T-cell (primary cell): Measurements from ENCODE around the gene KIAA0513. TPM values are rescaled to one million over a fixed set of nuclear protein-coding genes. Genes with fewer than 3 reads are reported as not detected.

Source experiments
- ATAC-seq, 4 experiments: fragments of 200-7000 bp in 3 of 4; fragments of 150-1000 bp in 1 of 4; cut with Tn5 transposase; replicated peaks in 1 of 4; 1 replicate in 3 of 4; 2 replicates in 1 of 4; pipeline ENCODE4 v1.10.0; 2021; ENCODE audit warnings: moderate library complexity in 3 of 4, mild to moderate bottlenecking in 2 of 4, moderate number of reproducible peaks in 1 of 4
- CTCF ChIA-PET, 2 donors: fragments of 300-600 bp; sonication (Branson Sonifier 250); formaldehyde crosslinking; loops; one replicate each; lab custom pipeline; 2022; ENCODE audit warnings: antibody characterized with exemption in 2 of 2; lab: Charles Lee
- POLR2A ChIA-PET, 2 donors: fragments of 300-600 bp; sonication (Branson Sonifier 250); formaldehyde crosslinking; loops; one replicate each; lab custom pipeline; 2022; ENCODE audit warnings: antibody characterized with exemption in 2 of 2; lab: Charles Lee
- DNase-seq, 35 experiments: peaks; one replicate each; pipeline versions ENCODE4 v3.0.0 to v3.0.0-alpha.2; 2013 to 2023
- H3K27ac ChIP-seq: one replicate; pipeline ENCODE4 v1.5.1; 2013; ENCODE audit warnings: low read length
- H3K27me3 ChIP-seq, 2 experiments: replicated peaks in 1 of 2; 1 replicate in 1 of 2; 2 replicates in 1 of 2; pipeline versions ENCODE4 v1.6.1 to v1.7.0; 2013; ENCODE audit warnings: low read length in 1 of 2, mixed read lengths in 1 of 2; ENCODE audit not compliant: control insufficient read depth in 2 of 2, insufficient read depth in 2 of 2; ENCODE audit errors: extremely low read depth in 1 of 2
- H3K36me3 ChIP-seq, 2 donors: 1 replicate in 1 of 2; 2 replicates in 1 of 2; pipeline versions ENCODE4 v1.6.1 to v1.7.0; 2013; ENCODE audit warnings: low read length in 1 of 2; ENCODE audit not compliant: control insufficient read depth in 2 of 2, insufficient read depth in 1 of 2; ENCODE audit errors: extremely low read depth in 1 of 2
- H3K4me1 ChIP-seq, 2 experiments: 1 replicate in 1 of 2; 2 replicates in 1 of 2; pipeline versions ENCODE4 v1.6.1 to v1.7.0; 2013; ENCODE audit warnings: low read length in 2 of 2, mixed read lengths in 1 of 2; ENCODE audit not compliant: insufficient read depth in 2 of 2, control insufficient read depth in 1 of 2; ENCODE audit errors: extremely low read depth in 1 of 2
- H3K4me3 ChIP-seq, 2 donors: 1 replicate in 1 of 2; 2 replicates in 1 of 2; pipeline versions ENCODE4 v1.5.1 to v1.7.0; 2013; ENCODE audit warnings: mild to moderate bottlenecking in 2 of 2, low read length in 1 of 2, moderate library complexity in 1 of 2; ENCODE audit not compliant: control insufficient read depth in 1 of 2; ENCODE audit errors: extremely low read depth in 1 of 2
- H3K9me3 ChIP-seq: 2 replicates; pipeline ENCODE4 v1.7.0; 2013
- H3K27ac Mint-ChIP-seq, 2 donors: one replicate each; pipeline ENCODE4 v1.8.0; 2020 to 2021; ENCODE audit warnings: mild to moderate bottlenecking in 2 of 2, mixed read lengths in 2 of 2
- H3K27me3 Mint-ChIP-seq, 2 donors: one replicate each; pipeline ENCODE4 v1.8.0; 2021 to 2022; ENCODE audit warnings: mixed read lengths in 2 of 2
- H3K36me3 Mint-ChIP-seq: one replicate; pipeline ENCODE4 v1.8.0; 2021; ENCODE audit warnings: mixed read lengths
- H3K4me1 Mint-ChIP-seq, 3 donors: one replicate each; pipeline ENCODE4 v1.8.0; 2020 to 2022; ENCODE audit warnings: mixed read lengths in 3 of 3, mild to moderate bottlenecking in 1 of 3
- H3K4me3 Mint-ChIP-seq, 3 donors: one replicate each; pipeline ENCODE4 v1.8.0; 2020 to 2022; ENCODE audit warnings: mild to moderate bottlenecking in 3 of 3, mixed read lengths in 3 of 3, moderate library complexity in 3 of 3
- H3K9me3 Mint-ChIP-seq, 3 donors: one replicate each; pipeline ENCODE4 v1.8.0; 2020 to 2022; ENCODE audit warnings: mixed read lengths in 3 of 3
- WGBS: methylation state at CpG from one replicate; pipeline ENCODE4 v1.1.5; 2013; ENCODE audit warnings: missing lambda C conversion rate; ENCODE audit not compliant: insufficient coverage; 5-methylcytosine and 5-hydroxymethylcytosine counted together
- total RNA-seq, 35 experiments: library from RNA in 6 of 35; stranded (reverse) in 6 of 35; fragments of 120-200 nt in 1 of 35; gene quantifications; one replicate each; pipeline versions ENCODE4 v1.2.1 to v1.2.4 and lab custom pipeline; 2013 to 2026

The KIAA0513 gene
- total RNA-seq, 5 donors from 2014 or later (not counting 1 experiment from before 2014, with no cell fraction given), result 9.2 to 19.7 (median 17.2) TPM

DNA sequence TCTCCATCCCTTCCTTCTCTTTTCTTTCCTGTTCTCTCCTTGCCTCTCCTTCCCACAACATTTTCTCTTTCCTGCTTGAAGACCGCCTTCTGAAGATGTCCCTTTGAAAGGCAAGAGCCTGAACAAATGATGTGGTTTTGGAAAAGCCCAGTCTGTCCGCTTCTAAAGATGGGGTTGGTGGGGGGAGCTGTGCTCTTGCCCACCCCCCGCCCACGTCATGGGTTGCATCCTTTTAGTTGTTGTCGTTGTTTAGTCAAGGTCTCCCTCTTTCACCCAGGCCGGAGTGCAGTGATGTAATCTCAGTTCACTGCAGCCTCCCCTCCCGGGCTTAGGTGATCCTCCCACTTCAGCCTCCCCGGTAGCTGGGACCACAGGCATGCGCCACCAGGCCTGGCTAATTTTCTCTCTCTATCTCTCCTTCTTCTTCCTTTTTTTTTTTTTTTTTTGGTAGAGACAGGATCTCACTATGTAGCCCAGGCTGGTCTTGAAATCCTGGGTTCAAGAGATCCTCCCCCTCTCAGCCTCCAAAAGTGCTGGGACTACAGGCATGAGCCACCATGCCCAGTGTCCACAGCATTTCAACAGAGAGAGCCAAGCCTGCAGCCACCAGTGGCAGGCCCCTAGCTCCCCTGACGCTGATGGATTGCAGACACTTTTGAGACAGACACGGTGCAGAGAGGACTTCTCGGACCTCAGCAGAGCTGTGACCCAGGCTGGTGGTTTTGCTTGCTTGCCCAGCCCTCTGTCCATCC is 110.7 kb downstream of the KIAA0513 start:
- ChIA-PET CTCF (no interaction called here), POLR2A (no interaction called here)
- H3K36me3 Mint-ChIP-seq, result no peaks in the 10 kb centered on the region
- peaks cover 28 to 43% of the 10 kb centered on the region in 2 donors for H3K27me3 Mint-ChIP-seq
- no peaks in the 10 kb centered on the region for H3K9me3 ChIP-seq
- H3K4me3 Mint-ChIP-seq, result peak overlapping the region in 1 of 3 donors; percentile 61
- peaks cover 0 to 76% of the 10 kb centered on the region in 2 experiments for H3K27me3 ChIP-seq
- no peak for DNase-seq
- no peak for ATAC-seq
- H3K4me1 Mint-ChIP-seq, result peaks cover 4 to 13% (median 13%) of the 10 kb centered on the region in 3 donors
- no peak overlapping the region for H3K27ac Mint-ChIP-seq
- no peaks in the 10 kb centered on the region for H3K9me3 Mint-ChIP-seq
- 75% methylated on average over 4 of the region's 12 CpGs for WGBS
- H3K36me3 ChIP-seq, result no peaks in the 10 kb centered on the region
- H3K27ac ChIP-seq, result no peak overlapping the region
- H3K4me1 ChIP-seq, result peaks cover 0 to 18% of the 10 kb centered on the region in 2 experiments
- H3K4me3 ChIP-seq, result no peak overlapping the region

DNA sequence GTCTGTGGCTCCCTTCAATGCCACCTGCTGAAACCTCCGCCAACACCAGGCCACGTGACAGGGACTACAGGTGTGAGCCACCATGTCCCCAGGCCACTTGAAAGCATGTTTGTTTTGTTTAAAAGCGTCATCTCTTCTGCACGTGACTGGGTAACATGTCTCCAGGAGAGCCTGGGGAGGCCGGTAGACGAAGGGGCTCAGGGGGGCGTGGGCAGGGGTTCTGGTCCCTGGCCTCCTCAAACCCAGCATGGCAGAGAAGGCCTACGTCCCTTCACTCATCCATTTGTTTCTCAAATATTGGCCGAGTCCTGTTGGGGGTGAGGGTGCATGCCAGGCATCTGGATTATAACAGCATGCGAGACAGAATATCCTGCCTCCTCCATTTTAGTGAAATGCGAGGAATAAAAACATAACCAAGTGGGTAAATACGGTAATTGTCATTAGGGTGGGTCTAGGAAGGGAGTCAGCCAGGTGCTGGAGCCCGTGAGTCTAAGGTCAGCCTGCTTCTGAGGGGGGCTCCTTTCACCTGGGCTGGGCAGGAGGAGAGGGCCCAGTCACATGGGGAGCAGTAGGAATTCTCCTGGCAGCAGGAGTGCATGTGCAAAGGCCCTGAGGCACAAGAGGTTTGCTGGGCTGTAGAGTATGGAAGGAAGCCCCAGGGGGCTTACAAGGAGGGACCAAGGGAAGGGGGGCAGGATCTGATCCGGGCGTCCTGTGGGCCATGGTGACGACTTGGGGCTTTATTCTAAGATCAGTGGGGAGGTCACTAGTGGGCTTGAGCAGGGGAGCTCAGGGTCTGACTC is 111.4 kb downstream of the KIAA0513 start:
- Mint-ChIP-seq H3K9me3 (no peaks in the 10 kb centered on the region), H3K4me3 (peak overlapping the region in 1 of 3 donors; percentile 61)

DNA sequence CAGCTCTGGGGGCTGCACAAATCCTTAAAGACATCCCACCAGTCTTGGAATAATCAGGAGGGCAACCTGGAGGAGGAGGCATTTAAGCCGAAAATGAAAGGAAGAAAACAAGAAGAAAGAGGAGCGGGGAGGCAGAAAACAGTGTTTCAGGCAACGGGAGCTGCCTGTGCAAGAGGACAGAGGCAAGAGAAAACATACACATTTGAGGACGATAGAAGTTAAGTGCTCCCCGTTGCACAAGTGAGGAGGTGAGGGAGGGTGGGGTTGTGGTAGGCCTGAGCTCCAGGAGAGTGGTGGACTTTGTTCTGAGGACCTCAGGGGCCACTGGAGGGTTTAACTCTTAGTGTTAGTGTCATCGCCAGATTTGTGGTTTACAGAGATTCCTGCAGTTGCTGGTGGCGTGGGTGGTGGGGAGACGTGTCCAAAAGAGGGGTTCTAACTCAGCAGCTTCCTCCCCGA is 112.3 kb downstream of the KIAA0513 start:
- H3K4me3 ChIP-seq, result no peak overlapping the region
- Mint-ChIP-seq H3K4me3 (no peak overlapping the region), H3K27me3 (peaks cover 28 to 48% of the 10 kb centered on the region in 2 donors), H3K4me1 (peaks cover 4 to 13% (median 12%) of the 10 kb centered on the region in 3 donors), H3K27ac (no peak overlapping the region), H3K36me3 (no peaks in the 10 kb centered on the region), H3K9me3 (no peaks in the 10 kb centered on the region)
- H3K4me1 ChIP-seq, result peaks cover 0 to 12% of the 10 kb centered on the region in 2 experiments
- ChIA-PET POLR2A (no interaction called here), CTCF (no interaction called here)
- 59% methylated on average over 8 of the region's 9 CpGs for WGBS
- no peak overlapping the region for H3K27ac ChIP-seq
- ATAC-seq (no peak), DNase-seq (no peak)
- H3K36me3 ChIP-seq, result no peaks in the 10 kb centered on the region
- peaks cover 0 to 85% of the 10 kb centered on the region in 2 experiments for H3K27me3 ChIP-seq
- H3K9me3 ChIP-seq, result no peaks in the 10 kb centered on the region

More for the DNA sequence above, 111.4 kb downstream of the KIAA0513 start:
- Histone ChIP-seq H3K27me3 (peaks cover 0 to 83% of the 10 kb centered on the region in 2 experiments), H3K9me3 (no peaks in the 10 kb centered on the region), H3K4me3 (no peak overlapping the region), H3K36me3 (no peaks in the 10 kb centered on the region), H3K27ac (no peak overlapping the region), H3K4me1 (peaks cover 0 to 18% of the 10 kb centered on the region in 2 experiments)
- POLR2A ChIA-PET, result no interaction called here
- Mint-ChIP-seq H3K27me3 (peaks cover 28 to 46% of the 10 kb centered on the region in 2 donors), H3K36me3 (no peaks in the 10 kb centered on the region), H3K27ac (no peak overlapping the region), H3K4me1 (peaks cover 4 to 13% (median 13%) of the 10 kb centered on the region in 3 donors)
- ATAC-seq (no peak), DNase-seq (no peak)
- CTCF ChIA-PET, result no interaction called here
- WGBS, result 85% methylated on average over 13 of the region's 16 CpGs

DNA sequence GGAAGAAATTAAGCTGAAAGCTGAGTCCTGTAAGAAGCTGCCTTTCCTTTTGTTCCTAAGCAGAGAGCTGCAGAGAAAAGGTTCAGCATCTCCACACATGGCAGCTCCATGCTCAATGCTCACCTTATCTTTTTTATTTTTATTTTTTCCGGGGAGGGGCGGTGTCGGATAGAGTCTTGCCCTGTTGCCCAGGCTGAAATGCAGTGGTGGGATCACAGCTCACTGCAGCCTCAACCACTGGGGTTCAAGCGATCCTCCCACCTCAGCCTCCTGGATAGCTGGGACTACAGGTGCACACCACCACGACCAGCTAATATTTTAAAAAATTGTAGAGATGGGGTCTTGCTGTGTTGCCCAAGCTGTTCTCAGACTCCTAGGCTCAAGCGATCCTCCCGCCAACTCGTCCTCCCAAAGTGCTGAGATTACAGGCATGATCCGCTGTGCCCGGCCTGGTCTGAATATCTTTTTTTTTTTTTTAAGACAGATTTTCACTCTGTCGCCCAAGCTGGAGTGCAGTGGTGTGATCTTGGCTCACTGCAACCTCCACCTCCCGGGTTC is 112.9 kb downstream of the KIAA0513 start:
- no peak for DNase-seq
- Mint-ChIP-seq H3K4me3 (no peak overlapping the region), H3K27ac (no peak overlapping the region), H3K4me1 (peaks cover 4 to 13% (median 11%) of the 10 kb centered on the region in 3 donors), H3K27me3 (peaks cover 28 to 51% of the 10 kb centered on the region in 2 donors), H3K36me3 (no peaks in the 10 kb centered on the region), H3K9me3 (no peaks in the 10 kb centered on the region)
- H3K27me3 ChIP-seq, result peaks cover 0 to 85% of the 10 kb centered on the region in 2 experiments
- H3K4me3 ChIP-seq, result no peak overlapping the region
- ChIA-PET CTCF (no interaction called here), POLR2A (no interaction called here)
- WGBS, result 81% methylated on average over 9 of the region's 12 CpGs
- no peaks in the 10 kb centered on the region for H3K36me3 ChIP-seq
- H3K27ac ChIP-seq, result no peak overlapping the region
- ATAC-seq, result no peak
- peaks cover 0 to 8% of the 10 kb centered on the region in 2 experiments for H3K4me1 ChIP-seq
- H3K9me3 ChIP-seq, result no peaks in the 10 kb centered on the region

DNA sequence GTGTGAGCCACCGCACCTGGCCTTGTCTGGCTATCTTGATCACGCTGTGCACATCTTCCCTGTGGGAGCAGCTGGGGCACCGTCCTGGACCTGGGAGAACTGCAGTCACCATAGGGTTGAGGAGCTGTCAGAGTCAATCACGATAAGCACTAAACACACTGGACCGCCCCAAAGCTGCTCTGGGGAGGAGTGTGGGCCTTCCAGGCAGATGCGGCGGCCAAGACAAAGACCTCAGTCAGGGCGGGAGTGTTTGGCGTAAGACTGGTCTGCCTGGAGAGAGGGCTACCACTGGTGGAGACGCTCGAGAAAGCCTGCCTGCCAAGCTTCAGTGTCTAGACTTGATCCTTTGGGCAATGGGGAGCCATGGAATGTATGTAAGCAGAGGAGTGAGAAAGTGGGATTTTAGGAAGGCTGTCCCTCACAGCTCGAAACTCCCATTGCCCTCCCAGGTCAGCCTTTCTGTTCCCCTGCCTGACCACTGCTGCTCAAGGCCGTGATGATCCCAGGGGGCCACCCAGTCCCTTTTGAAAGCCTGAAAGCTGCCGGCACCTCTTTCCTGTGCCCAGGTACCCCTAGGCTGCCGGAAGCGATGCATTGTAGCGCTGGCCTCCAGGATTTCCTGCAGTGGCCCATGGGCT is 114.0 kb downstream of the KIAA0513 start:
- H3K4me3 Mint-ChIP-seq, result no peak overlapping the region
- DNase-seq, result no peak
- Histone ChIP-seq H3K4me3 (no peak overlapping the region), H3K27ac (no peak overlapping the region), H3K27me3 (peaks cover 0 to 78% of the 10 kb centered on the region in 2 experiments), H3K36me3 (no peaks in the 10 kb centered on the region), H3K4me1 (peaks cover 0 to 5% of the 10 kb centered on the region in 2 experiments), H3K9me3 (no peaks in the 10 kb centered on the region)
- 75% methylated on average over 12 of the region's 17 CpGs for WGBS
- H3K36me3 Mint-ChIP-seq, result no peaks in the 10 kb centered on the region
- CTCF ChIA-PET, result no interaction called here
- H3K27ac Mint-ChIP-seq, result no peak overlapping the region
- peaks cover 24 to 48% of the 10 kb centered on the region in 2 donors for H3K27me3 Mint-ChIP-seq
- H3K4me1 Mint-ChIP-seq, result peaks cover 3 to 13% (median 8%) of the 10 kb centered on the region in 3 donors
- POLR2A ChIA-PET, result no interaction called here
- ATAC-seq, result no peak
- no peaks in the 10 kb centered on the region for H3K9me3 Mint-ChIP-seq

- ChIA-PET CTCF (no interaction called here), POLR2A (no interaction called here)
- Mint-ChIP-seq H3K27me3 (peaks cover 24 to 45% of the 10 kb centered on the region in 2 donors), H3K4me1 (peaks cover 3 to 13% (median 5%) of the 10 kb centered on the region in 3 donors), H3K4me3 (no peak overlapping the region), H3K27ac (no peak overlapping the region), H3K36me3 (no peaks in the 10 kb centered on the region), H3K9me3 (no peaks in the 10 kb centered on the region)
- 100% methylated on average over 5 of the region's 7 CpGs for WGBS
- H3K36me3 ChIP-seq, result no peaks in the 10 kb centered on the region
- H3K27me3 ChIP-seq, result peaks cover 0 to 73% of the 10 kb centered on the region in 2 experiments
- DNase-seq (no peak), ATAC-seq (no peak)
- no peak overlapping the region for H3K4me3 ChIP-seq
- H3K9me3 ChIP-seq, result no peaks in the 10 kb centered on the region
- H3K27ac ChIP-seq, result no peak overlapping the region
- H3K4me1 ChIP-seq, result peaks cover 0 to 5% of the 10 kb centered on the region in 2 experiments
Observed at GRCh38 chr16:85142129-85142513, 114.5 kb downstream of the KIAA0513 start.
